NCI-H1694 treated with DMSO at 0.1 percent for 48 hours (cell line): ENCODE measurements around the gene TARP.

Source experiments
- DNase-seq: peaks from one replicate; lab custom pipeline; 2025; lab: John Stamatoyannopoulos, UW

Gene TARP

DNA sequence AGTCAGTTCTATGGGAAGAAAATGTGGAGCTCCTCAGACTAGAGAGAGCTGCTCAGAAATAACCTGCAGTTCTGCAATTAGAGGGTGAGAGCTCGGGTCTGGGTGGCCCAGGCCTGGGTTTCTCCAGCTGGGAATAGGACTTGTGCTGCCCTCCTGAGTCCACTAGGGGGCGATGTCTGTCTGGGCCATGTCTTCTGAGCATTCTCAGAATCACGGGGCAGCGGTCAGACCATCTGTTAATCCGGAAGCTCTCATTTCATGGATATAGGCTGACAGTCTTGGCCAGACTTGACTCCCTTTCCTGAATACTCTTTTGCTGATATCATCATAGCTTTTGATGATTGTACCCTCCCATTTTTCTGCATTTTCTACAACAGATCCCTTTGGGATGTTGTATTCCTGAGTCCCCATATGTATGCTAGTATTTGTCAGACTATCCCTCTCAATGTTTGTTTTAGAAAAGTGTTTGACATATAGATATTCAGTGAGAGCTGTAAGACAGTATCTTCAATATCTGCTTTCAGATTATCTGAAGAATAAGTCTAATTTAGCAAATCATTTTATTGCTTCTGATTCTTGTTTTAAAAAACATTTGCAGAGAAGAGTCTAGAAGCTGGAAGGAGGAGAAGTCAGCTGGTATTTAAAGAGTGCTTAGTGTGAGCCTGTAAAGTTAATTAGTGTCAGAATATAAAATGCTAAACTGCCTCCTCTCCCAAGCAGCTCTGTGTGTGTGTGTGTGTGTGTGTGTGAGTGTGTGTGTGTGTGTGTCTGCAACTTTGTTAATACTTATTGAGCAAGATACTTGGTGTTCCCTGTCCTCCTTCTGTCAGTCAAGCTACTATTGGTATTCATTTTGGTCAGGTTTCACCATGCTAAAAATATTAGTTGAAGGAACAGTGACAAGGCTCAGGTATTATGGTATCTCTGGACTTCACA is 57.4 kb downstream of the TARP start:
- DNase-seq: peak; percentile 69

GRCh38 chr7:38215115-38215514 is 58.3 kb downstream of the TARP start:
- DNase-seq: no peak

GRCh38 chr7:38211940-38212339 is 61.5 kb downstream of the TARP start:
- DNase-seq: no peak

GRCh38 chr7:38211486-38211885 is 62.0 kb downstream of the TARP start:
- no peak for DNase-seq
